Measurements from ENCODE around the gene DLG2.
"Not testable (repeated sequence)": the region's sequence is repeated elsewhere in the genome, so short reads cannot be mapped to it uniquely, and the experiment has no call there.

Gene DLG2

DNA sequence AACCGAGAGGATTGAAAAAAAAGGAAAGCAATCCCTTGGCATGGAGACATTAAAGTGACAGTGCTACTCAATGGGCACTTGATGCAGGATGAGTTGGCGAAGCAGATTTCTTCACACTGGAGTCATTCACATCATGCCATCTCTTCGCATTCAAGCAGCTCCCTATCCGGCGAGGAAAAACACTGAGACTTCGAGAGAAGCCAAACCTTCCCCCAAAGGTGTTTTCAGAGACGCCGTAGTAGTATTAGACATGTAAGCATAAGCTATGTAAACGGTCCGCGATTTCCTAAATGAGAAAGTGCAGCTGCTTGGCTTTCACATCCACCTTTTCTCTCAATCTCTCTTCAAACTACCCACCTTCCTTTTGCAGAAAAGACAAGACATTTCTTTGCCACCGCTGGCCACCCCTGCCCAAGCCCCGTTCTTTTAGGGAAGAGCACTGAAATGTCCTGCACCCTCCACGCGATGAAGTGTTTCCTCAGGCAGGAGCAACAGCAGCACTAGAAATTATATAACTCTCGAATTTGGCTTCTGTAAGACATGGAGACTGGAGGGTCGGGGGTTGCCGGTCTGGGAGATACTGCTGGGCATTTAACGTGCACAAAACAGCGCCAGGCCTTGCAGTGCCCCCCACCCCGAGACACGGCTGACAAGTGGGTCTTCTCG lies at the start of gene DLG2:
Gene DLG2, minus strand, starts transcription at position 13 of the 666 bp plus-strand sequence.
- DNase-seq, result peak; percentile 5

GRCh38 chr11:85673393-85673792 lies 46.2 kb upstream of the DLG2 start:
- no peak for DNase-seq

GRCh38 chr11:85672105-85672902 lies 45.2 kb upstream of the DLG2 start:
- no peak for DNase-seq

GRCh38 chr11:85670949-85671663 lies 44.0 kb upstream of the DLG2 start:
- not testable (repeated sequence) for DNase-seq

DNA sequence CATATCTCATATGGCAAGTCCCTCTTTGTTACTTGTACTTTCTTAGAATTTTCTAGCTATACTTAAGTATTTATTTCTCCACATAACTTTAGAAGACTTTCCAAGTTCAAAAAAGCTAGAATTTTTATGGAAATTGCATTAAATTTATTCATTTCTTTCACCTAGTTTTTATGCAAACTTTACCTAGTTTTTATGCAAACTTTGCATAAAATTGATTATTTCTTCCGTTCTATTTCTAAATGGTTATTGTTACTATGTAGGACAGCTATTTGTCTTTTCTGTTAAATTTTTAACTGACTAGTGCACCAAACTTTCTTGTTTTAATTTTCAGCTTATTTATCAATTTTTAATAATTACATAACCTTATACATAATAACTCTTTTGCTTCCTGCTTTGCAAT lies 41.0 kb upstream of the DLG2 start:
- no peak for DNase-seq

GRCh38 chr11:85666687-85667086 lies 39.5 kb upstream of the DLG2 start:
- no peak for DNase-seq

GRCh38 chr11:85665733-85666132 lies 38.6 kb upstream of the DLG2 start:
- DNase-seq, result no peak

DNA sequence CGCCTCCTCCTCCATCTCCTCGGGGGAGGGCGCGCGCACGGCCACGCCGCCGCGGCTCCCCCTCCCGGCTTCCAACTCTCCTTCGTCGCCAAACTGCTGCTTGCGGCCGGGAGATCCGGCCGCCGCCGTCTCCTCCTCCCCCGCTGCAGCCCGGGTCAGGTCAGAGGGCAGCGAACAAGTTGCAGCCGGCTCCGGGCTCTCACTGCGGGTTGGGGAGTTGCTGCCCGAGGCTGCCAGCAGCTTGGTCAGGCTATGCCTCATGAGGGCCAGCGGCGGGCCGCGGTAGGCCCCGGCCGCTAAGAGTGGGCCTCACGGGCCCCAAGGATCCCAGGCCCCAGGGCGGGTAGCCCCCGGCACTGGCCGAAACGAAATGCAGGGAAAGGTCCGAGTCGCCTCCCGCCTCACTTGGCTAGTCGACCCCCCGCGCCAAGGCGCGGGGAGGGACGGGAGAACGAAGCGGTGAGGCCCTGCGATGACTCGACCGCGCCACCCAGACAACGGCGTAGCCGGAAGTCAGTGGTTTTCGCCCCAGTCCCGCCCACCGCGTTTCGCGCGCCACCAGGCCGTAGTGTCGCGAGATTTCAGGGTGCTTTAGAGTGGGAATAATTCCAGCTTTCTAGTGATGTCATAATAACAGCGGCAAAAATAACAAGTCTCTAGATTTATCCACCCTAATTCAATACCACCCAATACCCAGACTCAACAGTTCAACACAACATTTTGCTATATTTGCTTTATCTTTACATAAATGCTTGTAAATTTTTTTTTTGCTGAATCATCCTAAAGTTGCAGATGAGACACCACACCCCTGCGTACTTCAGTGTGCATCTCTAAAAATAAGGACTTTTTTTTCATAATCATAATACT lies 37.7 kb upstream of the DLG2 start, which contains the start of gene CREBZF:
Gene CREBZF, minus strand, starts transcription at position 515 of the 867 bp plus-strand sequence. Its CDS starts 254 bp downstream, at position 261.
- DNase-seq, result peak; percentile 95

DNA sequence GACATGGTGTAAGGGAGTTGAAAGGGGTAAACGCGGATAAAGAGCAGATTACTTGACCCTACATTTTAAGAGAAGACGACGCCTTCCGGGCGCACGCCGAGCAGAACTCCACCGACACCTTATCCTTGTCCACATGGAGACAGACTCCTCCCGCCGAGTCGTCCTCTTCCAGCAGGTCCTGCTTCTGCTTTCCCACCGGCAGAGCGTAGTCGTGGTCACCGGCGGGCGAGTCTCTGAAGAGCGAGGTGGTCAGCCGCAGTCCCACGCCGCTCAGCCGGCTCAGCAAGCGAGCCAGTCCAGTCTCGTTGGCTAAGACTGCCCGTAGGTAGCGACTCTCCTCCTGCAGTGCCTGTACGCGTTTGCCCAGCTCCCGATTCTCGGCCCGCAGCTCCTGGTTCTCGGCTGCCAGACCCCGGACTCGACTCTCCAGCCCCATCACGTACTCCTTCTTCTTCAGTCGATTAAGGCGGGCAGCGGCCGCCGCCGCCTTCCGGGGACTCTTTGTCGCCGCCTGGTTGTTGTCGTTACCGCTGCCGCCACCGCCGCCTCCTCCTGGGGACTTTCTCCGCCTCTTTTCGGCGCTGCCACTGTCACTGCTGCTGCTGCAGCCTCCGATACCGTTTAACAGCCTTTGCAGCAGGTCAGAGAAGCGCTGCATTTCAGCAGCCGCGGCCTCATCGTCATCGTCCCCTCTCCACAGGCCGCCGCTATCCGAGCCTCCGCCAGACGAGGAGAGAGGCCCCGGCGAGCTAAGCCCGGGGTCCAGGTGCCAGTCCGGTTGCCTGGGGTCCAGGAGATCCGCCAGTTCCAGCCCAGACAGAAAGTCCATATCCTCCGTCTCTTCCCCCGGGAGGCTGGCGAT lies 36.8 kb upstream of the DLG2 start:
- peak; percentile 87 for DNase-seq

GRCh38 chr11:85663080-85663752 lies 36.1 kb upstream of the DLG2 start:
- no peak for DNase-seq

- no peak for DNase-seq
These were observed 35.0 kb upstream of the DLG2 start for GRCh38 chr11:85661972-85662664.

DNA sequence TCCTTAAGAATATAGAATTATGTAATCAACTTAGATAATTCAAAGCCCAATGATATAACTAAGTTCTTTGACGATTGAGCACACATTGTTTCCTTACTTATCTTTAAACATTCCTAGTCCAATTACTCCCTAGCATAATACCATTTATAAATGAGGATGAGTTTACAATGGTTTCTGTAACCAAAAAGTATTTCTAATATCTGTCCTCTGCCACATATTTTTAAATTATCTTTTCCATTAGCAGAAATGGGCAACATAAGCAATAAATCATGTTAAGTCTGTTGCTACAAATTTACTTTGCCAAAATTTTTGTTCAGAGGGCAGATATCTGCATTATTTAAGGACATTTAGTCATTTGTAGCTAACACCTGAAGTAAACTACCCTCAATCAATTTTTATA lies 31.0 kb upstream of the DLG2 start:
- DNase-seq, result no peak

GRCh38 chr11:85656777-85657176 lies 29.6 kb upstream of the DLG2 start:
- DNase-seq, result no peak

DNA sequence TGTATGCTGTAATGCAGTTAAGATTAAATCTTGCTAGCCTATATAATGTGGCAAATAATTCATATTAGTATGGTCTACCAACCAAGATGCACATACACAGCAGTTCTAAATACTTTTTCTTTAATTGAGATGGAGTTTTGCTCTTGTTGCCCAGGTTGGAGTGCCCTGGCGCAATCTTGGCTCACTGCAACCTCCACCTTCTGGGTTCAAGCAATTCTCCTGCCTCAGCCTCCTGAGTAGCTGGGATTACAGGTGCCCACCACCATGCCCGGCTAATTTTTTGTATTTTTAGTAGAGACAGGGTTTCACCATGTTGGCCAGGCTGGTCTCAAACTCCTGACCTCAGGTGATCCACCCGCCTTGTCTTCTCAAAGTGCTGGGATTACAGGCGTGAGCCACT lies 27.2 kb upstream of the DLG2 start:
- DNase-seq, result not testable (repeated sequence)

DNA sequence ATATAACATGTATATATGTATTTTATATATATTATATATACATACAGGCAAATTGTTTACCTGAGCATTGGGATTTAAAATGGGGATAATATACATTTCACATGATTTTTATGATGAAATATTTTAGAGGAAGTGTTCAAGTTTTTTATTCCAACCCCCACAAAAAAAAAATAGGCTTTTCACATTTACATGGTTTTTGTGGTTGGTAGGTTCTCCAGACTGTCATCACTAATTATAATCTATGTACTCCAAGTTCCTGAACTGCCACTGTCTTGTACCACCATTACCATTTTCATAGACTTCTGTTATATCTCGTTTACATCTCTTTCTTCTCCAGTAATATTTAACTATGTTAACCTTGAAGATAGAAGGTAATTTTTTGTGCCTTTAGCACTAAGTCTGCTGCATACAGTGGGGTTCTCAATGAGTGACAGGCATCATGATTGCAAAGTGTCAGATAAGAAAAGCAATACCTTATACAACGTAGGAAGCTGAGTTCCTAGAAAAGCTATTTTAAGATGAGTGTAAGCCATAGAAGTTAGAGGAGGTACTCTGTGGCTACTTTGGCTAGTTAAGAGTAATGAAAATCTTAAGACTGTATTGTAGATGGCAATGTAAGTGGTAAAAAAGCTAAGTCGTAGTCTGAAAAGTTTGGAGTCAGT lies 25.8 kb upstream of the DLG2 start:
- DNase-seq, result no peak

GRCh38 chr11:85651118-85651517 lies 24.0 kb upstream of the DLG2 start:
- no peak for DNase-seq

DNA sequence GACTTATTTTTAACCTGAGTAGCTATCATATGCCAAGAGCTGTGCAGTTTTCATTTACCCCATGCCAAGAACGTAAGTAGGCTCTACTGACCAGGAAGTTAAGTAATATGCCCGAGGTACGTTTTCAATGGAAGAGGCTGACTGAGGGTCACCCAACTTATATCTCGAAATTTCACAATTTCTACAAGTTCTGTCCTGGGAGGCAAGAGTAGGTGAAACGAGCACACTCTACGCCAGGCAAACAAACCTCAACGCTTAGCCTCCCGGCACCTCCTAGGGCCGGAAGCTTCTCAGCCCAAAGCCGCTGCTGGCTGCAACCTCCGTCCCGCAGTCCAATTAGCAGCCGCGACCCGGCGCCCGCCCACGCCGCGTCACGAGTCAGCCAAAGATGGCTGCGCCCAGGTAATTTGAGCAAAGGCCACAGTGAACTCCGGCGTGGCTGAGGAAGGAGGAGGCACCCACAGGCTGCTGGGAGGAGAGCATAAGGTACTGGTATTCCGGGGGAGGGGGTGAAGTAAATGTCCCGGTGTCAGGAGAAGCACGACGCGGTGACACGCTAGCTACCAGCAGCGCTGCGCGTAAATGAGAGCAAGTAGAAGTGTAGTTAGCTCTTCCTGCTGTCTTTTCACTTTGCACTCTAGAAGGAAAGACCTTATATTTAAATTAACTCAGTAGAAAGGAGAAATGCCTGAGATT lies 20.6 kb upstream of the DLG2 start, which contains the start of gene TMEM126A:
Gene TMEM126A, plus strand, starts transcription at position 364 of the 696 bp plus-strand sequence. CDS start 2,289 bp downstream, outside the sequence.
- DNase-seq, result peak; percentile 93

DNA sequence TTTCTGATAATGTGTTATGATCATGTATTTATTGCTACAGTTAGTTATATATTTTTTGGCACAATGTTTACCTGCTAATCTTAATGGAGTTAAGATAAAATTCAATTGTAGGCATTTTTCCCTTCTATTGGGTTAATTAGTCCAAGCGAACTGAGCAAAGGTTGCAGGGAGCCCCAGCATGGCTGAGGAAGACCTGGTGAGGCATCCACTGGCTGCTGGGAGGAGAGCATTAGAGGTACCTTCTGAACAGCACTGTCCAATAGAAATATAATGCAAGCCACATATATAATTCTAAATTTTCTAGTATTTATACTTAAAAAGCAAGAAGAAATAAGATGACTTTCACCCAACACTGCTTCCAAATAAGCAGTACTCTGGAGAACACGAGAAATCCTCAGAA lies 19.9 kb upstream of the DLG2 start:
- DNase-seq, result no peak

GRCh38 chr11:85643191-85643614 lies 16.1 kb upstream of the DLG2 start:
- DNase-seq, result no peak

Measured in stimulated activated CD4-positive, alpha-beta T cell treated with anti-CD3 and anti-CD28 coated beads, Interleukin-1b, Interleukin-23, amount 100 ng/mL, for 48 hours (primary cell).